SK-N-DZ (cell line): ENCODE measurements around the gene NFIC. TPM values are rescaled to one million over a fixed set of nuclear protein-coding genes. Genes with fewer than 3 reads are reported as not detected.
"Not testable (repeated sequence)": the region's sequence is repeated elsewhere in the genome, so short reads cannot be mapped to it uniquely, and the experiment has no call there.

Experiments used
- DNase-seq: peaks from one replicate; pipeline ENCODE4 v3.0.0-alpha.2; 2015; ENCODE audit warnings: low spot score
- polyA plus RNA-seq, 2 experiments: library from polyadenylated mRNA; depleted of rRNA; stranded (reverse); fragments of >200 nt; gene quantifications; 2 replicates each; pipeline ENCODE4 v1.2.3, GENCODE V29; 2014

Gene NFIC
- 3.0 and 3.3 TPM in 2 replicates for polyA plus RNA-seq (2014; cell fraction: cytosol; rRNA removed)
- 1.5 and 2.7 TPM in 2 replicates for polyA plus RNA-seq (2014; cell fraction: nucleus; rRNA removed)

DNA sequence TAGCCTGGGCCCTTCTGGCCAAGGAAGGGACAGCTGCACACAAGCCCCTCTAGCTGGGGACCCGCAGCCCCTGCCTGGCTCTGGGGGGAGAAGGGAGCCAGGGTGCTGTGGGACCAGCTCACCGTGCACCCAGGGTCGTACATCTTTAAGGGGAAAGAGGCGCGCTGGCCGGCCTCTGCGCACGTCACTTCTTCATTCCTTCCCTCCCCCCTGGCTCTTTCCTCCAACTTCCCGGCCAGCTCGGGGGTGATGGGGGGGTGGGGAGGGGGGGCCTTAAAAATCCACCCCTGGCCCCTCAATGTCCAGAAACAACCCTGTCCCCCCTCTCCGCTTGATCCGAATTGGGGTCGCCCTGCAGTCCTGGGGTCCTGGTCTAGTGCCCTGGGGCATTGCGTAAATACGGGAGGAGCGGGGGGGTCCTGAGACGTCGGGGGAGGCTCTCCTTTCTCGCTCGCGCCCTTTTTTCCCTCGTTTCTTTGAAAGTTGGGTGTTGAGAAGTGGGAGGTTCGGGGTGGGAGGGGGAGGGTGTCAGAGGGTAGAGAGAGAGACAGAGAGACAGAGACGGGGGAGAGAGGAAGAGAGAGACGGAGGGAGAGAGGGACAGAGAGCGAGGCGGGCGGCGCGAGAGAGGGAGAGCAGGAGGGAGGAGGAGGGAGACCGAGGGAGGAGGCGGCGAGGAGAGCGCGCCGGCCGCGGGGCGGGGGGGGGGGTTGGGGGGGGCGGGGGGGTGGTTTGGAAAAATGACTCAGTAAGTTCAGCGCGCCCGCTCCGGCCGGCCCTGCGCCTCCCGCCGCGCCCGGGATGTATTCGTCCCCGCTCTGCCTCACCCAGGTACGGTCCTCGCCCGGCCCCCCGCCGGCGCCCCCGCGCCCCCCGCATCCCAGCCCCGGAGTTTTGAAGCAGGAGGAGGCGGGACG is at the start of gene NFIC:
Gene NFIC, plus strand, starts transcription at position 748 of the 917 bp plus-strand sequence. Its CDS starts 54 bp downstream, at position 802.
- DNase-seq = no peak

DNA sequence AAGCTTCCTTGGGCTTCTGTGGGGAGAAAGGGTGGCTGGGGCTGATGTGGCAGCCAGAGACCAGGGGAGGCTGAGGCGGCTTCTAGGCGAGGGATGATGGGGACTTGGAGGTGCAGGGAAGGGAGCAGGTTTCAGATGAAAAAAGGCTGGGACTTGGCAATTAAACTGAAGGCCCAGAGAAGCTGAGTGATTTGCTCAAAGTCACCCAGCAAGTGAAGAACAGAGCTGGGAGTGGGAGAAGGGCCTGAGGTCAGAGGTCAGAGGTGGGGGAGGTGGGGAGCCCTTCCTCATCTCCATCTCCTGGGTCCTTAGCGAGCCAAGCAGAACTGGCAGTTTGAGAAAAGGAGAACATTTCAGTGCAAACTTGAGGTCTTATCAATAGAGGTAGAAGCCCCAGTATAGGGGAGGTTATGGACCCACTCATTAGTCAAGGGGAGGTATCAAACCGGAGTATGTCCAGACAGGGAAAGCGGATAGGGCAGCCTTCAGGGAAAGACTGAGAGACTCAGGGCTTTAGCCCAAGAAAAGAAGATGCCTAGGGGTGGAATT is 49.6 kb upstream of the NFIC start:
- DNase-seq = no peak

DNA sequence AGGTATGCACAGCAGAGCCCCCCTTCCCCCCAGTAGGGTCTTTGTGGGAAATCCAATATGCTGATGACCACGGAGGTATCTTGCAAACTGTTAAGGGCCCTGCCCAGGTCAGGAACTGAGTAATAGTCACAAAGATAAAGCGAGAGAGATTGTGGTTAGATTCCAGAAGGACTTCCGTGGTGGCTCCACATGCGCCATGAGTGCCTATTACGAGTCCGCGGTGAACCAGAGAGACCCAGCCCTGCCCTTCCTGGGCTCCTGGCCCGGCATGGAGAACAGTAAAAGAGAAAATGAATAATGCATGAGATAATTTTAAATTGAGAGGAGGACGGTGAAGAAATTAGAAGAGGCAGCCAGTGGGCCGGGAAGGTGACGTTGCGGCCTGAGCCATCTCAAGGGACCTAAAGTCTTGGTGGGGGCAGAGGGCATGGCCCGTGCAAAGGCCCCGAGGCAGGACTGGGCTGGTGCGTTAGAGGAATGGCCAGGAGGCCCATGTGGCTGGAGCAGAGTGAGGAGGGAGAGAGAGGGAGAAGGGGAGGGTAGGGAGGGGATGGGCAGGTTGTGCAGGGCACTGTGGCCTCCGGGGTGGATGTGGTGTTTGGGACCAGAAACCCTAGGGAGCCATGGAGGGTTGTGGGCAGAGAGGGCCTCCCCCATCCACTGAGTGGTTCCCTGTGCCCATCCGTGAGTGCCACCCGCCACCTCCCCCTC is 46.6 kb upstream of the NFIC start:
- DNase-seq = no peak

DNA sequence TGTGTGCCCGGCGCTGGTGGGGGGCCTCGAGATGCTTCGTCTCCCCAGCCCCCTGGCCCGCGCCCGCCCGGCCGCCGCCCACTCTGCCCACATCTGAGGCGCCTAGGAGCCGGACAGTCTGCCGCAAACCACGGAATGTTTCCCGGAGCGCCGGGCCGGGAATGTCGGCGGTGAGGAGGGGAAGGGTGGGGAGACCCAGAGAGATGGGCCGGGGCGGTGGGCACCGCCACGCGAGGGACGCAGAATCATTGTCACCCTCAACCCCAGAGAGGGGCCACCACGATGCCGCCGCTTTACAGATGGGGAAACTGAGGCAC is 46.1 kb upstream of the NFIC start:
- no peak for DNase-seq

DNA sequence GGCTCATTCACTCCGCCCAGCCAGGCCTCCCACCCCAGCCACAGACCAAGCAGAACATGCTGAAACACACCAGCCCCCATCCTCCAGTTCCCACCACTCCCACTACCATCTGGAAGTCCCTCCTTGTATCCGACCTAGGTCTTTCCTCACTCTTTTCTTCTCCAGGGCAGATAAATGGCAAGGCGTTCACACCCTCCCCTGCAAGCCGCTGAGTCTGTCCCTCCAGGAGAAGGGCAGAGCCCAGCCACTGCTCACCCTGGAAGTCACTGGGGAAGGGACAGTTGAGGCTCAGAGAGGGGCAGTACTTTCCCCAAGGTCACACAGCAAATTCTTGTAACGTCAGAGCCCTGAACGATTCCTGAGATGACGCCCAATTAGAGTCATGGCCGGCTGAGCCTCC is 45.5 kb upstream of the NFIC start:
- no peak for DNase-seq

DNA sequence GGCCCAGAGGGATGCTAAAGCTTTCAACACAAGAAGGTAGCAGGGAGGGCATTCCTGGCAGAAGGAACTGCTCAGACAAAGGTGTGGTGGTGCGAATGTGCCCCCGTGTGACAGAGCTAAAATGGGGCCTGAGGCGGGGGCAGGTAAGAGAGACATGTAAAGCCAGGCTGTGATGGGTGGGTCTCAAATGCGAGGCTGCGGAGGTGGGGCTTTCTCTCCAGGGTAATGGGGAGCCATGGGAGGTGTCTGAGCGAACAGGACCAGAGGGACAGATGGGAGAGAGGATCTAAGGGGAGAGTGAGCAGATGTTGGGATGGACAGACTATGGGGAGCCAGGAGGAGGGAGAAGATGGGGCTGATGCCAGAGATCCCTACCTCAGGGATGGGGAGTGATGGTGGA is 44.7 kb upstream of the NFIC start:
- DNase-seq = no peak

DNA sequence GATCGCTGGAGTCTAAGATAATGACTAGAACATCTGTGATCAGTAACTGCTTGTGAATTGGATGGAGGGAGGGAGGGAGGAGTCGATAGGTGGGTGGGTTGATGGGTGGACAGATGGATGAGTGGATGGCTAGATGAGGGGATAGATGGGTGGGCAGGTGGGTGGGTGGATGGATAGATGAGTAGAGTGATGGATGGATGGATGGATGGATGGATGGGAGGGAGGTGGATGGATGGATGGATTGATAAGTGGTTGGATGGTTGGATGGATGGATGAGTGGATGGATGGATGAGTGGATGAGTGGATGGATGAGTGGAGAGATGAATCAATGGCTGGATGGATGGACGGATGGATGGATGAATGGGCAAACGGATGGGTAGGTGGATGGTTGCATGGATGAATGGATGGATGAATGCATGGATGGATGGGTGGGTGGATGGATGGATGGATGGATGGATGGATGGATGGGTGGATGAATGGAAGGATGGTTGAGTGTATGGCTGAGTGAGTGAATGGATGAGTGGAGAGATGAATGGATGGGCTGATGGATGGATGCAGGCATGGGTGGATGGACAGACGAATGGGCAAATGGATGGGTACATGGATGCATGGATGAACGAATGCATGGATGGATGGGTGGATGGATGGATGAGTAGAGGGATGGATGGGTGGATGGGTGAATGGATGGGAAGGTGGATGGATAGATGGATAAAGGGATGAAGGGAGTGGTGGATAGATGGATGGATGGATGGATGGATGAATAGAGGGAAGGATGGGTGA is 44.0 kb upstream of the NFIC start:
- no peak for DNase-seq

DNA sequence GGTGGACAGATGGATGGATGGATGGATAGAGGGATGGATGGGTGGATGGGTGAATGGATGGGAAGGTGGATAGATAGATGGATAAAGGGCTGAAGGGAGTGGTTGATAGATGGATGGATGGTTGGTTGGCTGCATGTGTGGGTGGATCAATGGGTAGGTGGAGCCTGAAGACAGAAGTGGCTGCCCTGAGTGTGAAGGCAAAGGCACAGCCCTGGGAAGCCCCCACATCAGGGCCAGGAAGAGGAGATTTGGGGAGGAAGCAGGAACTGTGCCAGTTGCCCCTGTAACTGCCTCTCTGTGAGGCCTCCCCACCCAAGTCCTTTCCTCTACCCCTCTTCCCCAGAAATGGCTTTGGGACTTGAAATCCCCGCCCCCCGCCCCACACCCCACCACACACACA is 43.4 kb upstream of the NFIC start:
- no peak for DNase-seq

DNA sequence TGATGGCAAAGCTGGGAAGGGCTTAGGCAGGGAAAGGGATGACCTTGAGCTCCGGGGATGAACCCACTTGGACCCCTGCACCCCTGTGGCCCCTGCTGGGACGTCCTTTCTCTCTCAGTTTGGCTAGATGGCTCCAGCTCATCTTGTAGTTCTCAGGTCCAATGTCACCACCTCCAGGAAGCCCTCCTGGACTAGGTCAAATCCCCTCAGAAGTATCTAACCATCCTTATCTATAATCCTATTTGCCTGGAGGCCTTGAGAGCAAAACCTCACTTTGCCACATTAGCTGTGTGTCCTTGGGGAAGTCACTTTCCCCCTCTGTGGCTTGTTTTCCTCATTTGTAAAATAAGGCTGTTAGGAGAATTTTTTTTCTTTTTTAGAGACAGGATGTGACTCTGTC is 42.7 kb upstream of the NFIC start:
- DNase-seq = no peak

DNA sequence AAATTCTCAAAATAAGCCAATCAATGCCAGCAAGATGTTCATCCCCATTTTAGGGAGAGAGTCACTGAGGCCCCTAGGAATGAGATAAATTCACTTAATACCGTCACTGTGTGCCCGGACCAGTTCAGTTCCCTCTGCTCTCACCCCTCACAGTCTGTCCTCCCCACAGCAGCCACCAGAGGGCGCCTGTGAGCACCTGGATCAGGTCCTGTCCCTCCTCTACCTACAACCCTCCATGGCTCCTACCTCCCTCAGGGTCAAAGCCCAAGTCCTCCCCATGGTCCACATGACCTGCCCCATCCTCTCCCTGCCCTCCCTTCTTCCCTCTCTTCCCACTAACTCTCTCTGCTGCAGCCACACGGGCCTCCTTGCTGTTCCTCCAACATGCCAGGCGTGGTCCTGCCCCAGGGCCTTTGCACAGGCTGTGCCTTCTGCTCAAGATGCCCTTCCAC is 42.0 kb upstream of the NFIC start:
- peak; percentile 28 for DNase-seq

DNA sequence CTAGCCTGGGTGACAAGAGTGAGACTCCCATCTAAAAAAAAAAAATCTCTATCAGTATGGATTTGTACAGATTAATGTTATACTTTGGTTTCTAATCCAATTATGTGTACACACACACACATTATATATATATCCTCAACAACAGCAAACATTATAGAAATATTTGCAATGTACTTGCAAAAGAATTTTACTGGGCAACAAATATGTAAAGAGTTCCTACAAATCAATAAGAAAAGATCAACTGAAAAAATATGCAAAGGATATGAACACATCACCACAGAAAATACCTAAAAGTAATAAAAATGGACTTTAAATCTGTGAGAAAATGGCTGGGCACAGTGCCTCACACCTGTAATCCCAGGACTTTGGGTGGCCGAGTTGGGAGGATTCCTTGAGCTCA is 40.9 kb upstream of the NFIC start:
- no peak for DNase-seq

DNA sequence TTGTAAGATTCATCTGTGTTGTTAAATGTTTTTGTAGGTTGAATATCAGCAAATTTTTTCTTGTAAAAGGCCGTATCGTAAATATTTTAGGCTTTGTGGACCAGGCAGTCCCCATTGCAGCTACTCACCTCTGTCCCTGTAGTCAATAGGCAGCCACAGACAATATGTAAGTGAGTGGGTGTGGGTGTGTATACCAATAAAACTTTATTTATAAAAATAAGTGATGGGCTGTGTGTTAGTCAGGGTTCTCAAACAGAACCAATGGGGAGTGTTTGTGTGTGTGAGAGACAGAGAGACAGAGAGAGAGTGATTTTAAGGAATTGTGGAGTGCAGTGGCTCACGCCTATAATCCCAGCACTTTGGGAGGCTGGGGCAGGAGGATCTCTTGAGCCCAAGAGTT is 37.6 kb upstream of the NFIC start:
- no peak for DNase-seq

DNA sequence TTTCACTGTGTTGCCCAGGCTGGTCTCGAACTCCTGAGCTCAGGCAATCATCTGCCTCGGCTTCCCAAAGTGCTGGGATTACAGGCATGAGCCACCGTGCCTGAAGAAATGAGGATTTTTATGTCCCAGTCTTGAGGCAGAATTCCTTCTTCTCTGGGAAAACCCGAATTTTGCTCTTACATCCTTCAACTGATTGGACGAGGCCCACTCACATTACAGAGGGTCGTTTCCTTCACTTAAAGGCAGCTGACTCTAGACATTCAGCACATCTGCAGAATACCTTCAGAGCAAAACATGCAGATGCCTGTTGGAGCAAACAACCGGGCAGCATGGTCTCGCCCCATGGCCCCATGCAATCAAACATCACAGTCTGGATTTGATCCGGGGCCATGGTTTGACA is 36.3 kb upstream of the NFIC start:
- DNase-seq = no peak

DNA sequence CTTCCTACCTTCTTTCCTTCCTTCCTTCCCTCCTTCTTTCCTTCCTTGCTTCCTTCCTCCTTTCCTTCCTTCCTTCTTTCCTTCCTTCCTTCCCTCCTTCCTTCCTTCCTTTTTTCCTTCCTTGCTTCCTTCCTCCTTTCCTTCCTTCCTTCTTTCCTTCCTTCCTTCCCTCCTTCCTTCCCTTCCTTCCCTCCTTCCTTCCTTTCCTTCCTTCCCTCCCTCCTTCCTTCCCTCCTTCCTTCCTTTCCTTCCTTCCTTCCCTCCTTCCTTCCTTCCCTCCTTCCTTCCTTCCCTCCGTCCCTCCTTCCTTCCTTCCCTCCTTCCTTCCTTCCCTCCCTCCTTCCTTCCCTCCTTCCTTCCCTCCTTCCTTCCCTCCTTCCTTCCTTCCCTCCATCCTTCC is 34.2 kb upstream of the NFIC start:
- not testable (repeated sequence) for DNase-seq

DNA sequence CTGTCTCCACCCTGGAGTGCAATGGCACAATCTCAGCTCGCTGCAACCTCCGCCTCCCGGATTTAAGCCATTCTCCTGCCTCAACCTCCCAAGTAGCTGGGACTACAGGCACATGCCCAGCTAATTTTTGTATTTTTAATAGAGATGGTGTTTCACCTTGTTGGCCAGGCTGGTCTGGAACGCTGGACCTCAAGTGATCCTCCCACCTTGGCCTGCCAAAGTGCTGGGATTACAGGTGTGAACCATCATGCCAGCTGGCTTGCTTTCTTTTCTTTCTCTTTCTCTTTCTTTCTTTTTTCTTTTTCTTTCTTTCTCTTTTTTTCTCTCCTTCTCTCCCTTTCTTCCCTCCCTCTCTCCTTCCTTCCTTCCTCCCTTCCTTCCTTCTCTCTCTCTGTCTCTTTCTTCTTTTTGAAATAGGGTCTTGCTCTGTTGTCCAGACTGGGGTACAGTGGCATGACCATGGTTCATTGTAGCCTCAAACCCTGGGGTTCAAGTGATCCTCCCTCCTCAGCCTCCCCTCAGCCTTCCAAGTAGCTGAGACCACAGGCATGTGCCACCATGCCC is 33.3 kb upstream of the NFIC start:
- no peak for DNase-seq

DNA sequence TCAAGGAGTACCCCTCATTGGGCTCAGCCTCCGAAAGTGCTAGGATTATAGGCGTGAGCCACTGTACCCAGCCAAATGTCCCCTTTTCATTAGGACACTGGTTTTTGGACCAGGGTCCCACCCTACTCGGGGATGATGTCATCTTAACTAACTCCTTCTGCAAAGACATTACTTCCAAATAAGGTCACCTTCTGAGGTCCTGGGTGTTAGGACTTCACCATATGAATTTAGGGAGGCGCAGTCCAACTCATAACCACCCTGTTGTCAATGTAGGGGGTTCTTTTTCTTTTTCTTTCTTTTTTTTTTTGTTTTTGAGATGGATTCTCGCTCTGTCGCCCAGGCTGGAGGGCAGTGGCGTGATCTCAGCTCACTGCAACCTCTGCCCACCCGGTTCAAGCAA is 32.7 kb upstream of the NFIC start:
- no peak for DNase-seq

DNA sequence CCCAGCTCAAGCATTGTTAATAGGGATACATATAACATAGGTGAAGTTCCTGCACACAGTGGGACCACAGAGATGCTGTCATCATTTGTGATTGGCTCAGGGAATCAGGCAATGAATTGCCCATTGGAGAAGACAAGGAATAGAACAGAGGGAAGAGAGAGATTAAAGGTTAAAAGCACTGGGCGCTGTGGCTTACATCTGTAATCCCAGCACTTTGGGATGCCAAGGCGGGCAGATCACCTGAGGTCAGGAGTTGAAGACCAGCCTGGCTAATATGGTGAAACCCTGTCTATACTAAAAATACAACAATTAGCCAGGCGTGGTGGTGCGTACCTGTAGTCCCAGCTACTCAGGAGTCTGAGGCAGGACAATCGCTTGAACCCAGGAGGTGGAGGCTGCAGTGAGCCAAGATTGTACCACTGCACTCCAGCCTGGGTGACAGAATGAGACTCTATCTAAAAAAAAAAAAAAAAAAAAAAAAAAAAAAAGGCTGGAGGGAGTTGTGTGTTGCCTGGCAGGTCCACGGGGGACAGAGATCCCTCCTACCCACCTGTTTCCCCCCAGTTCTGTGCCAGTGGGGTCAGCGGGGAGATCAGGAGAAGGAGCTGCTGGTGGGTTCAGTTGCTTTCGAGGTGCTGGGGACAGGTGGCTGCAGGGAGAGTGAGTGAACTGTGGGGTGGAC is 31.5 kb upstream of the NFIC start:
- DNase-seq = not testable (repeated sequence)

DNA sequence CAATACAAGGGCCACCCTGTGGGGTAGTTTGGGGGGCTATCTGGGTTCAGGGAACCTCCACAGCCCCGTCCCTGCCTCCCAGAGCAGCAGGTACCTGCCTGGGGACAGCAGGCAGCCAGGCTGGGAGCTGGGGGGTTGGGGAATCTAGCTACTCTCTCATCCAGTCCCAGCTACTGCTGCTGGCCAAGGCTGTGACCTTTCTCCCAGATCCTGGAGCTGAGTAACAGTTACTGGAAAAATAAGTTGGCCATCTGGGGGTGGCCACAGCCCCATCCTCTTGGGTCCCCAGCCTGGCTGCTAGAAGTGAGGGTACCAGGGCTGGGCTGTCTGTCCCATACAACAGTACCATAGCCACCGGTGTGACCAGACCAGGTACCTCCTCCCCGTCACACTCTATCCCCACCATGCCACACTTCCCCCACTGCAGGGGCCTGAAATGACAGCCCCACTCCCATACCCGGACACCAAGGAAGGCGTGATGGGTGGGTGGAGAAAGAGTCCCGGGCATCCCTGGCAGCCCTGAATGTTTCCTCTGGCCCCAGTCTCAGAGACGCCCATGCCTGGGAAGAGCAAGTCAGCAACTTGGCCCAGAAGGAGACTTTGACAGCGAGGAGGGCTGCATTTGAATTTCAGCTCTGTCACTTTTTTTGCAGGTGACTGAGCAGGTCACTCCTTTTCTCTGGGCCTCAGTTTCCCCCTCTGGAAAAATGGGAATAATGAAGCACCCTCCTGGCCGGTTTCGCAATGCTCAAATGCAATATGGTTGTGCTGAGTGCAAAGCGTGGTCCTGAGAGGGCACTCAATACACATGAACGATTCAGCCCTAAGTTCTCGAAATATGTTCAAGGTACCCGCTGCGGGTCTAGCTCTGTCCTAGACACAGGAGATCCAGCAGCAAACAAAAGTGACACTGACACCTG is 30.7 kb upstream of the NFIC start:
- DNase-seq = no peak

DNA sequence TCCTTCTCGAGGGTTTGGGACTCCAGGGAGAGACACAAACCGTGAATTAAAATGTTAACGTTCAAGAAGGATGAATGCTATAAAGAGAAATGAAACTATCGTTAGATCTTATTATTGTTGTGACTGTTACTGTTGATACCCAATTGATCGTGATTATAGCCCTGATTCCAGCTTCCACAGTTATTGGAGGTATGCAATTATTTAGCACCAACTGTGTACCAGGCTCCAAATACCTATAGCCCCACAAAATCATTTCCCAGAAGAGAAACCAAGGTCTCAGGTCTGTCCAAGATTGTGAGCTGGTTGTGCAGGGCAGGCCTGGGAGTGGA is 30.1 kb upstream of the NFIC start:
- no peak for DNase-seq
